ENCODE measurements around the gene HSP90B1.

Gene HSP90B1

DNA sequence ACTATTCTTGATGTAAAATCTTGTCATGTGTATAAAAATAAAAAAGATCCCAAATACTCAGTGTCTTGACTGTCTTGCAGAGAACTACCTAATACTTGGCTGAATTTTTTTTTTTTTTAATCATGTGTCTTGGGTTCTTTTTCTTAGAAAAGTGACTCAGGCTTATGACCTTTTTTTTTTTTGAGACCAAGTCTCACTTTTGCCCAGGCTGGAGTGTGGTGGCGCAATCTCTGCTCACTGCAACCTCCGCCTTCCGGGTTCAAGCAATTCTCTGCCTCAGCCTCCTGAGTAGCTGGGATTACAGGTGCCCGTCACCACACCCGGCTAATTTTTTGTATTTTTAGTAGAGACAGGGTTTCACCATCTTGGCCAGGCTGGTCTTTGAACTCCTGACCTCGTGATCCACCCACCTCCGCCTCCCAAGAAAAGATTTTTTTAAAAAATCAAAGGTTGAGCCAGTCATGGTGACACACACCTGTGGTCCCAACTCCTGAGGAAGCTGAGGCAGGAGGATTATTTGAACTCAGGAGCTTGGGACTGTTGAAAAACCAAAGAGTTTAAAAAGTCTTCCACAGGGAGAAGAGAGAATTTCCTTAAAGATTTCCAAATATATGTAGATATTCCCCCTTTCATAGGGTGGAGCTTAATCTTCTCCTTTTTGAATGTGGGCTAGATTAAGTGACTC, 17.8 kb downstream of the HSP90B1 start:
- H3K9me3 ChIP-seq (ENCODE audit: control insufficient read depth, insufficient read depth, low read depth, low read length) = no peaks in the 10 kb centered on the region
- TF ChIP-seq ZSCAN23 (tag by site-specific recombination; IDR thresholded peaks at IDR 0.05) = no peak
- no peak for TF ChIP-seq ZNF391 (tag by site-specific recombination; IDR thresholded peaks at IDR 0.05; ENCODE audit: borderline replicate concordance, low read depth)
- TF ChIP-seq ZNF555 (tag by site-specific recombination; conservative IDR thresholded peaks at IDR 0.05) = no peak
- TF ChIP-seq ZNF426 (tag by site-specific recombination; IDR thresholded peaks at IDR 0.05) = no peak
- TF ChIP-seq ZNF302 (tag by site-specific recombination; IDR thresholded peaks at IDR 0.05; ENCODE audit: low read depth) = no peak
- no peak for TF ChIP-seq ZNF266 (tag by site-specific recombination; IDR thresholded peaks at IDR 0.05; ENCODE audit: low read depth)
- TF ChIP-seq ZNF473 (tag by site-specific recombination; IDR thresholded peaks at IDR 0.05) = no peak
- TF ChIP-seq FEZF1 (tag by site-specific recombination; IDR thresholded peaks at IDR 0.05) = no peak
- no peak for TF ChIP-seq ZNF184 (tag by site-specific recombination; IDR thresholded peaks at IDR 0.05)
- TF ChIP-seq ZNF138 (tag by site-specific recombination; IDR thresholded peaks at IDR 0.05; ENCODE audit: borderline replicate concordance) = no peak
- no peak for TF ChIP-seq ZNF132 (tag by site-specific recombination; IDR thresholded peaks at IDR 0.05; ENCODE audit: borderline replicate concordance)
- no peak for TF ChIP-seq ZNF174 (tag by site-specific recombination; IDR thresholded peaks at IDR 0.05)
- TF ChIP-seq EGR2 (tag by site-specific recombination; IDR thresholded peaks at IDR 0.05; ENCODE audit: low read depth) = no peak
- TF ChIP-seq KLF7 (tag by site-specific recombination; IDR thresholded peaks at IDR 0.05; ENCODE audit: borderline replicate concordance) = no peak
- no peak overlapping the region for H3K4me3 ChIP-seq (ENCODE audit: low read depth, low read length)
- no peak overlapping the region for H3K27ac ChIP-seq (ENCODE audit: extremely low read depth, low read depth, low read length)
- H3K36me3 ChIP-seq (ENCODE audit: control insufficient read depth in 2 of 2, insufficient read depth in 1 of 2, low read length in 2 of 2) = peaks cover 88 to 100% of the 10 kb centered on the region in 2 experiments
- ChIA-PET POLR2A (interaction anchor here (1.0 kb wide), 1 partner anchor 17 kb away, joined by 4 read pairs; the partner anchor contains the start of gene TDG), CTCF (no interaction called here)
- H3K4me1 ChIP-seq (ENCODE audit: control insufficient read depth, insufficient read depth, low read length) = no peaks in the 10 kb centered on the region

DNA sequence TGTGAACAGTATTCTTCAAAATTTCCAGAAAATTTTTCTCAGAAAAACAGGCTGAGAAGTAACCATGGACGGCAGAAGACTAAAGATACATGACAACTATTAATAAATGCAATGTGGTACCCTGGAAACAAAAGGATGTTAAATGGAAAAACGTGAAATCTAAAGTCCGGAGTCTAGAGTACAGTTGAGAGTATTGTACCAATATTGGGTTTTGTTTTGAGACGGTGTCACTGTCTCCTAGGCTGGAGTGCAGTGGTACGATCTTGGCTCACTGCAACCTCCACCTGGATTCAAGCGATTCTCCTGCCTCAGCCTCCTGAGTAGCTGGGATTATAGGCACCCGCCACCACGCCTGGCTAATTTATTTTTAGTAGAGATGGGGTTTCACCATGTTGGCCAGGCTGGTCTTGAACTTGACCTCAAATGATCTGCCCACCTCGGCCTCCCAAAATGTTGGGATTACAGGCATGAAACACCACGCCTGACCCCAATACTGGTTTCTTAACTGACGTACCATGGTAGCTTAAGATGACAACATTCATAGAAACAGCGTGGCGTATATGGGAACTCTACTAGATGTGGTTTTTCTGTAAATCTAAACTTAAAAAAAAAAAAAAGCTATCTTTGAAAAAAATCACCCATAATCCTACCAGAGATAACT, 18.7 kb downstream of the HSP90B1 start:
- ChIA-PET POLR2A (interaction anchor here (0.5 to 3.6 kb wide), 5 partner anchors 8 to 66 kb away, joined by 3 to 16 read pairs (median 4); partner anchors contain the start of genes HSP90B1 and TDG), CTCF (no interaction called here)
- Histone ChIP-seq H3K9me3 (ENCODE audit: control insufficient read depth, insufficient read depth, low read depth, low read length) (no peaks in the 10 kb centered on the region), H3K36me3 (ENCODE audit: control insufficient read depth in 2 of 2, insufficient read depth in 1 of 2, low read length in 2 of 2) (peaks cover 85 to 100% of the 10 kb centered on the region in 2 experiments), H3K4me3 (ENCODE audit: low read depth, low read length) (no peak overlapping the region), H3K4me1 (ENCODE audit: control insufficient read depth, insufficient read depth, low read length) (no peaks in the 10 kb centered on the region), H3K27ac (ENCODE audit: extremely low read depth, low read depth, low read length) (no peak overlapping the region)
- TF ChIP-seq, protein P1, sequence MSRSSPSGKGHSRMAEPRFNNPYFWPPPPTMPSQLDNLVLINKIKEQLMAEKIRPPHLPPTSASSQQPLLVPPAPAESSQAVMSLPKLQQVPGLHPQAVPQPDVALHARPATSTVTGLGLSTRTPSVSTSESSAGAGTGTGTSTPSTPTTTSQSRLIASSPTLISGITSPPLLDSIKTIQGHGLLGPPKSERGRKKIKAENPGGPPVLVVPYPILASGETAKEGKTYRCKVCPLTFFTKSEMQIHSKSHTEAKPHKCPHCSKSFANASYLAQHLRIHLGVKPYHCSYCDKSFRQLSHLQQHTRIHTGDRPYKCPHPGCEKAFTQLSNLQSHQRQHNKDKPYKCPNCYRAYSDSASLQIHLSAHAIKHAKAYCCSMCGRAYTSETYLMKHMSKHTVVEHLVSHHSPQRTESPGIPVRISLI (tag by site-specific recombination; IDR thresholded peaks at IDR 0.05) = no peak
- TF ChIP-seq, protein P2, sequence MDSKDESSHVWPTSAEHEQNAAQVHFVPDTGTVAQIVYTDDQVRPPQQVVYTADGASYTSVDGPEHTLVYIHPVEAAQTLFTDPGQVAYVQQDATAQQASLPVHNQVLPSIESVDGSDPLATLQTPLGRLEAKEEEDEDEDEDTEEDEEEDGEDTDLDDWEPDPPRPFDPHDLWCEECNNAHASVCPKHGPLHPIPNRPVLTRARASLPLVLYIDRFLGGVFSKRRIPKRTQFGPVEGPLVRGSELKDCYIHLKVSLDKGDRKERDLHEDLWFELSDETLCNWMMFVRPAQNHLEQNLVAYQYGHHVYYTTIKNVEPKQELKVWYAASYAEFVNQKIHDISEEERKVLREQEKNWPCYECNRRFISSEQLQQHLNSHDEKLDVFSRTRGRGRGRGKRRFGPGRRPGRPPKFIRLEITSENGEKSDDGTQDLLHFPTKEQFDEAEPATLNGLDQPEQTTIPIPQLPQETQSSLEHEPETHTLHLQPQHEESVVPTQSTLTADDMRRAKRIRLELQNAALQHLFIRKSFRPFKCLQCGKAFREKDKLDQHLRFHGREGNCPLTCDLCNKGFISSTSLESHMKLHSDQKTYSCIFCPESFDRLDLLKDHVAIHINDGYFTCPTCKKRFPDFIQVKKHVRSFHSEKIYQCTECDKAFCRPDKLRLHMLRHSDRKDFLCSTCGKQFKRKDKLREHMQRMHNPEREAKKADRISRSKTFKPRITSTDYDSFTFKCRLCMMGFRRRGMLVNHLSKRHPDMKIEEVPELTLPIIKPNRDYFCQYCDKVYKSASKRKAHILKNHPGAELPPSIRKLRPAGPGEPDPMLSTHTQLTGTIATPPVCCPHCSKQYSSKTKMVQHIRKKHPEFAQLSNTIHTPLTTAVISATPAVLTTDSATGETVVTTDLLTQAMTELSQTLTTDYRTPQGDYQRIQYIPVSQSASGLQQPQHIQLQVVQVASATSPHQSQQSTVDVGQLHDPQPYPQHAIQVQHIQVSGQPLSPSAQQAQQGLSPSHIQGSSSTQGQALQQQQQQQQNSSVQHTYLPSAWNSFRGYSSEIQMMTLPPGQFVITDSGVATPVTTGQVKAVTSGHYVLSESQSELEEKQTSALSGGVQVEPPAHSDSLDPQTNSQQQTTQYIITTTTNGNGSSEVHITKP (tag by site-specific recombination; IDR thresholded peaks at IDR 0.05) = peak; percentile 14; the same call in 1 of the 2 replicates
